GM23248 (cell line): ENCODE measurements around the gene COX7A2. TPM values are rescaled to one million over a fixed set of nuclear protein-coding genes. Genes with fewer than 3 reads are reported as not detected.

Experiments used
- DNase-seq: peaks from one replicate; pipeline ENCODE4 v3.0.0-alpha.2; 2015
- H2AFZ ChIP-seq: fragments of 200-600 bp; sonication (generic); 2 replicates; pipeline ENCODE4 v1.6.1; 2016; ENCODE audit warnings: antibody characterized with exemption
- H3F3A ChIP-seq: fragments of 200-600 bp; sonication (generic); 2 replicates; pipeline ENCODE4 v1.6.1; 2016; ENCODE audit warnings: mild to moderate bottlenecking, antibody characterized with exemption, mixed run types; ENCODE audit not compliant: insufficient read depth
- H3K27ac ChIP-seq: fragments of 200-600 bp; sonication (generic); 2 replicates; pipeline ENCODE4 v1.5.1; 2016; ENCODE audit warnings: mild to moderate bottlenecking
- H3K27me3 ChIP-seq: fragments of 200-600 bp; sonication (generic); replicated peaks from 2 replicates; pipeline ENCODE4 v1.6.1; 2016; ENCODE audit warnings: mild to moderate bottlenecking; ENCODE audit not compliant: insufficient read depth
- H3K36me3 ChIP-seq: fragments of 200-600 bp; sonication (generic); 2 replicates; pipeline ENCODE4 v1.6.1; 2016; ENCODE audit warnings: low read depth, mild to moderate bottlenecking
- H3K4me1 ChIP-seq: fragments of 200-600 bp; sonication (generic); 2 replicates; pipeline ENCODE4 v1.6.1; 2016; ENCODE audit warnings: mild to moderate bottlenecking; ENCODE audit not compliant: insufficient read depth
- H3K4me2 ChIP-seq: fragments of 200-600 bp; sonication (generic); one replicate; pipeline ENCODE4 v1.6.1; 2016; ENCODE audit warnings: mild to moderate bottlenecking; ENCODE audit not compliant: unreplicated experiment
- H3K4me3 ChIP-seq: fragments of 200-600 bp; sonication (generic); 2 replicates; pipeline ENCODE4 v1.5.1; 2016; ENCODE audit warnings: mild to moderate bottlenecking
- H3K79me2 ChIP-seq: fragments of 200-600 bp; sonication (generic); 2 replicates; pipeline ENCODE4 v1.6.1; 2016; ENCODE audit warnings: mild to moderate bottlenecking; ENCODE audit not compliant: insufficient read depth
- H3K9ac ChIP-seq: fragments of 200-600 bp; sonication (generic); 2 replicates; pipeline ENCODE4 v1.6.1; 2016; ENCODE audit warnings: mild to moderate bottlenecking
- H3K9me2 ChIP-seq: fragments of 200-600 bp; sonication (generic); 2 replicates; pipeline ENCODE4 v1.6.1; 2016; ENCODE audit warnings: mixed run types, mild to moderate bottlenecking, moderate library complexity; ENCODE audit not compliant: insufficient read depth
- H3K9me3 ChIP-seq: fragments of 200-600 bp; sonication (generic); one replicate; pipeline ENCODE4 v1.6.1; 2017; ENCODE audit warnings: low read depth
- H4K20me1 ChIP-seq: fragments of 200-600 bp; sonication (generic); 2 replicates; pipeline ENCODE4 v1.6.0; 2016; ENCODE audit not compliant: insufficient read depth
- EZH2 ChIP-seq: fragments of 200-600 bp; sonication (generic); IDR thresholded peaks from 2 replicates; pipeline ENCODE4 v1.6.1; 2018; ENCODE audit warnings: antibody characterized with exemption, mild to moderate bottlenecking; ENCODE audit not compliant: insufficient read depth, poor library complexity, severe bottlenecking
- EZH2phosphoT487 ChIP-seq: fragments of 200-600 bp; sonication (generic); IDR thresholded peaks from 2 replicates; pipeline ENCODE4 v1.6.1; 2018; ENCODE audit warnings: antibody characterized with exemption, moderate library complexity, mild to moderate bottlenecking, low read depth; ENCODE audit not compliant: insufficient read depth
- WGBS, 2 experiments: methylation state at CpG; one replicate each; pipeline ENCODE4 v1.1.6; 2015 to 2017; ENCODE audit warnings: low lambda C conversion rate in 2 of 2, low coverage in 1 of 2; ENCODE audit errors: missing lambda C conversion rate in 2 of 2; 5-methylcytosine and 5-hydroxymethylcytosine counted together
- in situ Hi-C: fragments of 300-500 bp; cut with MboI; formaldehyde crosslinking; loops from 2 replicates; pipeline ENCODE4 v1.15.0; 2020
- polyA plus RNA-seq: library from polyadenylated mRNA; unstranded; fragments of >200 nt; fragmentation: Nextera tagmentation; extraction: Ambion mirVana; gene quantifications from 2 replicates; pipeline ENCODE4 v1.2.1, GENCODE V29; 2016
- total RNA-seq: library from RNA; depleted of rRNA; stranded (reverse); fragments of >200 nt; shearing (Covaris generic); gene quantifications from 2 replicates; pipeline ENCODE4 v1.2.3, GENCODE V29; 2014

The COX7A2 gene
- total and polyA plus RNA-seq, 2 experiments from 2014 or later = 166 to 666 TPM

DNA sequence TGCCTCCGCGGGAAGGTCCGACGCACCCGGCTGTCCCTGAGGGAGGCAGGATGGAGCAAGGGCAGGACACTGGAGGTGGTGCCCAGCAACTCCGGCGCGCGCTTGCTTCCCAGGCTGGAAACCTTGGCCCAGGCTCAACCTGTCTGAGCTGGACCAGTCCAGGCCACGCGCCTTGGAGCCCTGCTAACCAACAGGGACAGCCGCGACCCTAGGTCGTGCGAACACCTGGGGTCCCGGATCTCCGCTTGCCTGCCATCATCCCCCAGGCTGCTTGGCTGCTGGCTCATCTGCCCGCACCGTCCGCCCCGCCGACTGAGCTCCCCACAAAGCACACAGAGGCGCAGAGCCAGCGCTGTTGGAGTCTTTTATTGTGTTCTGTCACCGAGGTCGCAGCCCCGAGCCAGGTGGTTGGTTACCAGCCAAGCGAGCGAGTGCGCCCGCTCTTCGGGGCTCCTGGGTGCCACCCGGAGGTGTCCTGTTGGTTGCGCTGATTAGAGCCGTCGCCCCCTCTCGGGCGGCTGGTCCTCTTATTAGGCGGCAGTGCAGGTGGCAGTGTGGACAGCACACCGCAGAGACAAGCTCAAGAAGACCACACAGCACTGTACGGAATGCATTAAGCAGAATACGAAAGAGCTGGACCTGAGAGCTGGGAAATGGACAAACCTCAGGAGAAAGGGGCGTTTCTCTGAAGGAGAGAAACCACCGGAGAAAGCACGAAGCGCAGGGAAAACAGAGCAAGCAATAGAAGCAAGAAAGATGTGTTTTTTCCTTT, 41.5 kb downstream of the COX7A2 start:
- H4K20me1 ChIP-seq = no peaks in the 10 kb centered on the region
- H2AFZ ChIP-seq = no peak overlapping the region

DNA sequence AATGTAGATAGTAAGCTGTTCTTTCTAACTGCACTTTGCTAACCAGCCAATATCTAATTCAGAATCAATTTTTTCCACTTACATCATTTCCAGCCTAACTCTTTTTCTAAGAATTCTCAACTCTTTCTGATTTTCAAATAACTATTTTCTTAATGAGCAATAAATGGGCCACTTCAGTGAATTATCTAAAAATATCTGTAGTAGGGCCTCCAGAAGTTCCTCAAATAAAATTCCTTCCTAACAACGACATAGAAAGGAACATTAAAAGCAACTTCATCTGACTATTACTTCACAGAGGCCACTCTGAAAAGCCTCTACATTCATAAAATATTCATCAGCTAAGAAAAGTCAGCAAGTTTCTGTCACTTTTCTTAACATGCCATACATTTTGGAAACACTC, 42.6 kb downstream of the COX7A2 start:
- DNase-seq = peak; percentile 52
- Histone ChIP-seq H3F3A (peaks cover 80% of the 10 kb centered on the region), H3K4me1 (peaks cover 69% of the 10 kb centered on the region), H3K4me2 (peak overlapping the region; percentile 96), H2AFZ (no peak overlapping the region), H3K4me3 (peak overlapping the region; percentile 98), H3K27me3 (no peaks in the 10 kb centered on the region), H3K36me3 (peaks cover 3% of the 10 kb centered on the region), H3K9me2 (no peaks in the 10 kb centered on the region), H3K27ac (peak overlapping the region; percentile 89), H3K79me2 (peaks cover 92% of the 10 kb centered on the region), H3K9ac (peak overlapping the region; percentile 97), H3K9me3 (no peaks in the 10 kb centered on the region), H4K20me1 (no peaks in the 10 kb centered on the region)
- TF ChIP-seq EZH2 (no peak), EZH2phosphoT487 (no peak)
- WGBS, 2 experiments = 3% methylated on average over 1 of the region's 1 CpG
- in situ Hi-C loops = loop anchor here (25.0 kb wide), 3 partner anchors 789 to 1464 kb away; no protein-coding TSS in a partner anchor

More for the DNA sequence above, 41.5 kb downstream of the COX7A2 start:
- WGBS, 2 experiments = 50 to 57% methylated on average over 46 of the region's 46 CpGs
- peak; percentile 63 for DNase-seq
- H3F3A ChIP-seq = peaks cover 78% of the 10 kb centered on the region
- H3K4me2 ChIP-seq = peak overlapping the region; percentile 96
- no peaks in the 10 kb centered on the region for H3K27me3 ChIP-seq
- H3K9ac ChIP-seq = peak overlapping the region; percentile 97
- peak overlapping the region; percentile 89 for H3K27ac ChIP-seq
- peaks cover 61% of the 10 kb centered on the region for H3K4me1 ChIP-seq
- peak overlapping the region; percentile 98 for H3K4me3 ChIP-seq
- peaks cover 3% of the 10 kb centered on the region; the same call in 1 of the 2 replicates for H3K36me3 ChIP-seq
- in situ Hi-C loops = loop anchor here (25.0 kb wide), 3 partner anchors 790 to 1465 kb away; no protein-coding TSS in a partner anchor
- H3K9me3 ChIP-seq = no peaks in the 10 kb centered on the region
- H3K9me2 ChIP-seq = no peaks in the 10 kb centered on the region
- H3K79me2 ChIP-seq = peaks cover 86% of the 10 kb centered on the region
- no peak for TF ChIP-seq EZH2
- TF ChIP-seq EZH2phosphoT487 = no peak

DNA sequence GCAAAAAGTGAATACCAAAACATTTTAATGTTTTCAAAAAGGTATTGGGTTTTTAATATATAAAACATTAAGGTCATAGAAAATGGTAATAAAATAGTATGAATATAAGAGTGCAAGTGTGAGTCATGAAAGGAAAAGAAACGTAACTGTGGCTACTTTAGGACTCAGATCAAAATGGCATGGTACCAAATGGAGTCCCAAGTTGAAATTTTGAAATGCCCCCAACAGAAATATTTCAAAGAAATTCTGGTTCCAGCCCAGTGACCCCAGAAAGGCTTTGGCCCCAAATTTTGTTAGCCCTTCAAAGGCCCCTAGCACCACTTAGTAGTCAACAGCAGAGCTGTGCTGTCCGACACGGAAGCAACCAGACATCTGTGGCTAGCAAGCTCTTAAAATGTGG, 43.7 kb downstream of the COX7A2 start:
- Histone ChIP-seq H3K9me2 (no peaks in the 10 kb centered on the region), H3K4me1 (peaks cover 69% of the 10 kb centered on the region), H3K9ac (no peak overlapping the region), H3F3A (peaks cover 84% of the 10 kb centered on the region), H3K4me3 (peak overlapping the region; percentile 15), H3K9me3 (no peaks in the 10 kb centered on the region), H3K27ac (peak overlapping the region; percentile 89), H3K27me3 (no peaks in the 10 kb centered on the region), H3K79me2 (peaks cover 83% of the 10 kb centered on the region), H3K4me2 (peak overlapping the region; percentile 96), H2AFZ (no peak overlapping the region), H4K20me1 (no peaks in the 10 kb centered on the region), H3K36me3 (peaks cover 8% of the 10 kb centered on the region)
- peak; percentile 78 for DNase-seq
- TF ChIP-seq EZH2 = no peak
- TF ChIP-seq EZH2phosphoT487 = no peak
- in situ Hi-C loops = loop anchor here (25.0 kb wide), 3 partner anchors 788 to 1463 kb away; no protein-coding TSS in a partner anchor
- WGBS, 2 experiments = 43 to 59% methylated on average over 3 of the region's 3 CpGs

DNA sequence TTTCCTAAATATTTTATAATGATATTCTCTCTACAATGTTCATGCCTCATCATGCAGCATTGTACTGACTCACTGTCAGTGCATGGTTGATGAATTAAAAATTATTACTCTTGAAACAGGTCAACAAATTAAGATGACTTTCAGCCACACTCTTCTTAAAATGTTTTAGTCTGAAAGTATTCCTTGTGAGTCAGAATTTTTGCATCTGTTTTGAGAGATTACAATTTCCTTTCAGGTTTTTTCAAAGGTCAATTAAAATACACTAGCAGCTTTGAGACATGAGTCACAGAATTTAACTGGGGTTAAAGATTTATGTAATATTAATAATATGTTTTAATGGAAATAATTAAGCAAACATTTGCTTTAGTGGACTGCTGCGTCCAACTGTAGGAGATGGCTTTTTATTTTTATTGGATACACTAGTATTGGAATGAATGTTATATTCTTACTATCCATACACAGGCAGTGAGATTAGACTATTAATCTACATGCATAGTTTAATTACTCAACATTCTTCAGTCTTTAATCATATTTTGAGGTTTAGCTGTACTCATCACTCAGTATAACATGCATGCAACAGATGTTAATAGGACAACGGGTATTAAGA, 47.4 kb downstream of the COX7A2 start:
- in situ Hi-C loops = no loop called here
- Histone ChIP-seq H3K4me3 (no peak overlapping the region), H3K9me2 (no peaks in the 10 kb centered on the region), H3K9ac (no peak overlapping the region), H2AFZ (no peak overlapping the region), H3K9me3 (no peaks in the 10 kb centered on the region), H3K27ac (peak overlapping the region; percentile 60), H3K4me1 (peaks cover 48% of the 10 kb centered on the region), H3K79me2 (peaks cover 81% of the 10 kb centered on the region), H3K4me2 (peak overlapping the region; percentile 29), H3K27me3 (no peaks in the 10 kb centered on the region), H3F3A (peaks cover 85% of the 10 kb centered on the region), H3K36me3 (peaks cover 44% of the 10 kb centered on the region), H4K20me1 (no peaks in the 10 kb centered on the region)
- TF ChIP-seq EZH2phosphoT487 (peak; percentile 59; the same call in 1 of the 2 replicates), EZH2 (no peak)
- peak; percentile 79 for DNase-seq
- WGBS, 2 experiments = 0 to 2% methylated on average over 2 of the region's 2 CpGs
